C4-2B (cell line): ENCODE data around the gene ALDOC.

Source experiments
- CTCF ChIP-seq: fragments of 450-650 bp; conservative IDR thresholded peaks from 2 replicates; pipeline ENCODE4 v1.5.1; 2017; ENCODE audit warnings: mild to moderate bottlenecking
- ZFX ChIP-seq: fragments of 450-650 bp; IDR thresholded peaks from 2 replicates; pipeline ENCODE4 v1.6.1; 2017

GRCh38 chr17:28551421-28552175 is 25.1 kb downstream of the ALDOC start:
- no peak for TF ChIP-seq CTCF
- TF ChIP-seq ZFX: no peak
